ENCODE data around the gene ZNF362. TPM values are rescaled to one million over a fixed set of nuclear protein-coding genes. Genes with fewer than 3 reads are reported as not detected.

ZNF362 gene
- total and polyA plus RNA-seq, 2 experiments from 2014 or later: 11.0 to 12.9 TPM

DNA sequence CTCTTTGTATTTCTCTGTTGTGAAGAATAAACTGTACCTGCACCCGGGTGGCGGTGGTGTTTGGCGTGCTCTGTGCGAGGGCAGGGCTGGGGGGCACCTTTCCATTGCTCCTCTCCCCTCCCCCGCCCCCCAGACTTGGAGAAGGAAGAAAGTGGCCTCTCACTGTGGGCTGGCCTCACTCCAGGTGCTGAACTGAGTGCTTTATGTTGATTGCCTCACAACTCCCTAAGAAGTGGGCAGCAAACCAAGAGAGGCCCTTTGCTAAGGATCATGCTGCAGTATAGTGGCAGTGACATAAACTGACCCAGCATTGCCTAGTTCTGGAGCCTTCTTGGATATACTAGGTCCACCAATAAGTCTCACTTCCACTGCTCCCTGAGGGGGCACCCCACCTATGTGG is 44.4 kb downstream of the ZNF362 start (continued):
- TF ChIP-seq, protein P1, sequence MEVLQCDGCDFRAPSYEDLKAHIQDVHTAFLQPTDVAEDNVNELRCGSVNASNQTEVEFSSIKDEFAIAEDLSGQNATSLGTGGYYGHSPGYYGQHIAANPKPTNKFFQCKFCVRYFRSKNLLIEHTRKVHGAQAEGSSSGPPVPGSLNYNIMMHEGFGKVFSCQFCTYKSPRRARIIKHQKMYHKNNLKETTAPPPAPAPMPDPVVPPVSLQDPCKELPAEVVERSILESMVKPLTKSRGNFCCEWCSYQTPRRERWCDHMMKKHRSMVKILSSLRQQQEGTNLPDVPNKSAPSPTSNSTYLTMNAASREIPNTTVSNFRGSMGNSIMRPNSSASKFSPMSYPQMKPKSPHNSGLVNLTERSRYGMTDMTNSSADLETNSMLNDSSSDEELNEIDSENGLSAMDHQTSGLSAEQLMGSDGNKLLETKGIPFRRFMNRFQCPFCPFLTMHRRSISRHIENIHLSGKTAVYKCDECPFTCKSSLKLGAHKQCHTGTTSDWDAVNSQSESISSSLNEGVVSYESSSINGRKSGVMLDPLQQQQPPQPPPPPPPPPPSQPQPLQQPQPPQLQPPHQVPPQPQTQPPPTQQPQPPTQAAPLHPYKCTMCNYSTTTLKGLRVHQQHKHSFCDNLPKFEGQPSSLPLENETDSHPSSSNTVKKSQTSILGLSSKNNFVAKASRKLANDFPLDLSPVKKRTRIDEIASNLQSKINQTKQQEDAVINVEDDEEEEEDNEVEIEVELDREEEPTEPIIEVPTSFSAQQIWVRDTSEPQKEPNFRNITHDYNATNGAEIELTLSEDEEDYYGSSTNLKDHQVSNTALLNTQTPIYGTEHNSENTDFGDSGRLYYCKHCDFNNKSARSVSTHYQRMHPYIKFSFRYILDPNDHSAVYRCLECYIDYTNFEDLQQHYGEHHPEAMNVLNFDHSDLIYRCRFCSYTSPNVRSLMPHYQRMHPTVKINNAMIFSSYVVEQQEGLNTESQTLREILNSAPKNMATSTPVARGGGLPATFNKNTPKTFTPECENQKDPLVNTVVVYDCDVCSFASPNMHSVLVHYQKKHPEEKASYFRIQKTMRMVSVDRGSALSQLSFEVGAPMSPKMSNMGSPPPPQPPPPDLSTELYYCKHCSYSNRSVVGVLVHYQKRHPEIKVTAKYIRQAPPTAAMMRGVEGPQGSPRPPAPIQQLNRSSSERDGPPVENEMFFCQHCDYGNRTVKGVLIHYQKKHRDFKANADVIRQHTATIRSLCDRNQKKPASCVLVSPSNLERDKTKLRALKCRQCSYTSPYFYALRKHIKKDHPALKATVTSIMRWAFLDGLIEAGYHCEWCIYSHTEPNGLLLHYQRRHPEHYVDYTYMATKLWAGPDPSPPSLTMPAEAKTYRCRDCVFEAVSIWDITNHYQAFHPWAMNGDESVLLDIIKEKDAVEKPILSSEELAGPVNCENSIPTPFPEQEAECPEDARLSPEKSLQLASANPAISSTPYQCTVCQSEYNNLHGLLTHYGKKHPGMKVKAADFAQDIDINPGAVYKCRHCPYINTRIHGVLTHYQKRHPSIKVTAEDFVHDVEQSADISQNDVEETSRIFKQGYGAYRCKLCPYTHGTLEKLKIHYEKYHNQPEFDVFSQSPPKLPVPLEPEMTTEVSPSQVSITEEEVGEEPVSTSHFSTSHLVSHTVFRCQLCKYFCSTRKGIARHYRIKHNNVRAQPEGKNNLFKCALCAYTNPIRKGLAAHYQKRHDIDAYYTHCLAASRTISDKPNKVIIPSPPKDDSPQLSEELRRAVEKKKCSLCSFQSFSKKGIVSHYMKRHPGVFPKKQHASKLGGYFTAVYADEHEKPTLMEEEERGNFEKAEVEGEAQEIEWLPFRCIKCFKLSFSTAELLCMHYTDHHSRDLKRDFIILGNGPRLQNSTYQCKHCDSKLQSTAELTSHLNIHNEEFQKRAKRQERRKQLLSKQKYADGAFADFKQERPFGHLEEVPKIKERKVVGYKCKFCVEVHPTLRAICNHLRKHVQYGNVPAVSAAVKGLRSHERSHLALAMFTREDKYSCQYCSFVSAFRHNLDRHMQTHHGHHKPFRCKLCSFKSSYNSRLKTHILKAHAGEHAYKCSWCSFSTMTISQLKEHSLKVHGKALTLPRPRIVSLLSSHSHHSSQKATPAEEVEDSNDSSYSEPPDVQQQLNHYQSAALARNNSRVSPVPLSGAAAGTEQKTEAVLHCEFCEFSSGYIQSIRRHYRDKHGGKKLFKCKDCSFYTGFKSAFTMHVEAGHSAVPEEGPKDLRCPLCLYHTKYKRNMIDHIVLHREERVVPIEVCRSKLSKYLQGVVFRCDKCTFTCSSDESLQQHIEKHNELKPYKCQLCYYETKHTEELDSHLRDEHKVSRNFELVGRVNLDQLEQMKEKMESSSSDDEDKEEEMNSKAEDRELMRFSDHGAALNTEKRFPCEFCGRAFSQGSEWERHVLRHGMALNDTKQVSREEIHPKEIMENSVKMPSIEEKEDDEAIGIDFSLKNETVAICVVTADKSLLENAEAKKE (CRISPR knock-in tag; IDR thresholded peaks at IDR 0.05): no peak
- TF ChIP-seq, protein P2, sequence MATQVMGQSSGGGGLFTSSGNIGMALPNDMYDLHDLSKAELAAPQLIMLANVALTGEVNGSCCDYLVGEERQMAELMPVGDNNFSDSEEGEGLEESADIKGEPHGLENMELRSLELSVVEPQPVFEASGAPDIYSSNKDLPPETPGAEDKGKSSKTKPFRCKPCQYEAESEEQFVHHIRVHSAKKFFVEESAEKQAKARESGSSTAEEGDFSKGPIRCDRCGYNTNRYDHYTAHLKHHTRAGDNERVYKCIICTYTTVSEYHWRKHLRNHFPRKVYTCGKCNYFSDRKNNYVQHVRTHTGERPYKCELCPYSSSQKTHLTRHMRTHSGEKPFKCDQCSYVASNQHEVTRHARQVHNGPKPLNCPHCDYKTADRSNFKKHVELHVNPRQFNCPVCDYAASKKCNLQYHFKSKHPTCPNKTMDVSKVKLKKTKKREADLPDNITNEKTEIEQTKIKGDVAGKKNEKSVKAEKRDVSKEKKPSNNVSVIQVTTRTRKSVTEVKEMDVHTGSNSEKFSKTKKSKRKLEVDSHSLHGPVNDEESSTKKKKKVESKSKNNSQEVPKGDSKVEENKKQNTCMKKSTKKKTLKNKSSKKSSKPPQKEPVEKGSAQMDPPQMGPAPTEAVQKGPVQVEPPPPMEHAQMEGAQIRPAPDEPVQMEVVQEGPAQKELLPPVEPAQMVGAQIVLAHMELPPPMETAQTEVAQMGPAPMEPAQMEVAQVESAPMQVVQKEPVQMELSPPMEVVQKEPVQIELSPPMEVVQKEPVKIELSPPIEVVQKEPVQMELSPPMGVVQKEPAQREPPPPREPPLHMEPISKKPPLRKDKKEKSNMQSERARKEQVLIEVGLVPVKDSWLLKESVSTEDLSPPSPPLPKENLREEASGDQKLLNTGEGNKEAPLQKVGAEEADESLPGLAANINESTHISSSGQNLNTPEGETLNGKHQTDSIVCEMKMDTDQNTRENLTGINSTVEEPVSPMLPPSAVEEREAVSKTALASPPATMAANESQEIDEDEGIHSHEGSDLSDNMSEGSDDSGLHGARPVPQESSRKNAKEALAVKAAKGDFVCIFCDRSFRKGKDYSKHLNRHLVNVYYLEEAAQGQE (IDR thresholded peaks at IDR 0.05; ENCODE audit: unreplicated experiment): no peak
- TF ChIP-seq ZNF114 (CRISPR knock-in tag; IDR thresholded peaks at IDR 0.05): no peak
- TF ChIP-seq, protein P3, sequence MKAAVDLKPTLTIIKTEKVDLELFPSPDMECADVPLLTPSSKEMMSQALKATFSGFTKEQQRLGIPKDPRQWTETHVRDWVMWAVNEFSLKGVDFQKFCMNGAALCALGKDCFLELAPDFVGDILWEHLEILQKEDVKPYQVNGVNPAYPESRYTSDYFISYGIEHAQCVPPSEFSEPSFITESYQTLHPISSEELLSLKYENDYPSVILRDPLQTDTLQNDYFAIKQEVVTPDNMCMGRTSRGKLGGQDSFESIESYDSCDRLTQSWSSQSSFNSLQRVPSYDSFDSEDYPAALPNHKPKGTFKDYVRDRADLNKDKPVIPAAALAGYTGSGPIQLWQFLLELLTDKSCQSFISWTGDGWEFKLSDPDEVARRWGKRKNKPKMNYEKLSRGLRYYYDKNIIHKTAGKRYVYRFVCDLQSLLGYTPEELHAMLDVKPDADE (IDR thresholded peaks at IDR 0.05): no peak
- no peak for TF ChIP-seq STAT1 (IDR thresholded peaks at IDR 0.05; ENCODE audit: unreplicated experiment)
- TF ChIP-seq POLR2AphosphoS5 (IDR thresholded peaks at IDR 0.05; ENCODE audit: low read depth): no peak
- no peak for TF ChIP-seq ZNF331 (CRISPR knock-in tag; IDR thresholded peaks at IDR 0.05; ENCODE audit: low read depth)
